ENCODE measurements around the gene ELP1. TPM values are rescaled to one million over a fixed set of nuclear protein-coding genes. Genes with fewer than 3 reads are reported as not detected.

Gene ELP1
- total and polyA plus RNA-seq, 5 donors from 2014 or later = 13.7 to 24.9 (median 20.0) TPM

DNA sequence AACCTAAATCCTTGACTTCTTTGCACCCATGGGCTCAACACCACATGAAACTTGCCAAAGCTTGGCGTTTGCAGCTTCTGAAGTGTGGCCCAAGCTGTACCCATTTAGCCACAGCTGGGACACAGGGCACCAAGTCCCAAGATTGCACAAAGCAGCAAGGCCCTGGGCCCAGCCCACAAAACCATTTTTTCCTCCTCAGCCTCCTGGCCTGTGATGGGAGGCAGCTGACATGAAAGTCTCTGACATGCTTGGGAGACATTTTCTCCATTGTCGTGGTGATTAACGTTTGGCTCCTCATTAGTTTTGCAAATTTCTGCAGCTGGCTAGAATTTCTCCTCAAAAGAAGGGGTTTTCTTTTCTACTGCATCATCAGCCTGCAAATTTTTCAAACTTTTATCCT lies 110.1 kb downstream of the ELP1 start:
- Histone ChIP-seq H3K9me3 (ENCODE audit: control insufficient read depth in 2 of 2, low read length in 2 of 2) (peaks cover 0 to 6% of the 10 kb centered on the region in 2 experiments), H3K27me3 (ENCODE audit: control insufficient read depth, insufficient read depth, low read length) (no peaks in the 10 kb centered on the region), H3K4me1 (ENCODE audit: control insufficient read depth, insufficient read depth, low read length, poor library complexity, severe bottlenecking) (no peaks in the 10 kb centered on the region), H3K36me3 (ENCODE audit: control insufficient read depth, insufficient read depth, low read length) (no peaks in the 10 kb centered on the region), H3K27ac (ENCODE audit: insufficient read depth, low read length, poor library complexity, severe bottlenecking) (no peak overlapping the region), H3K4me3 (ENCODE audit: low read depth, low read length) (no peak overlapping the region)
- no peak overlapping the region for H3K4me3 Mint-ChIP-seq
- ATAC-seq (ENCODE audit: low read depth in 2 of 2) (no peak), DNase-seq (no peak)
- peaks cover 24% of the 10 kb centered on the region for H3K27me3 Mint-ChIP-seq
- H3K36me3 Mint-ChIP-seq = no peaks in the 10 kb centered on the region
- no peaks in the 10 kb centered on the region for H3K4me1 Mint-ChIP-seq
- no peak overlapping the region for H3K27ac Mint-ChIP-seq
- H3K9me3 Mint-ChIP-seq = peaks cover 3 to 16% (median 11%) of the 10 kb centered on the region in 7 donors

Other genes starting within 250 kb of the ELP1 start
- 0.27 TPM for gene ACTL7B, start 78.1 kb downstream of the ELP1 start, total RNA-seq
- gene ACTL7B, start 78.1 kb downstream of the ELP1 start, polyA plus RNA-seq = not detected
- gene ACTL7A, start 71.9 kb downstream of the ELP1 start, total RNA-seq = not detected
- not detected for gene ACTL7A, start 71.9 kb downstream of the ELP1 start, polyA plus RNA-seq
- gene ABITRAM, start 276 bp upstream of the ELP1 start, total RNA-seq = 6.2 TPM
- gene ABITRAM, start 276 bp upstream of the ELP1 start, polyA plus RNA-seq = 10 to 100 TPM; 12.7 to 21.4 (median 14.7) TPM
- gene CTNNAL1, start 79.4 kb upstream of the ELP1 start, total RNA-seq = 10.6 TPM
- gene CTNNAL1, start 79.4 kb upstream of the ELP1 start, polyA plus RNA-seq = 10 to 100 TPM in 1 of 4 donors, 1 to 10 TPM in 3; 2.2 to 10.1 (median 5.4) TPM
- 33.7 TPM for gene TMEM245, start 185.8 kb upstream of the ELP1 start, total RNA-seq
- gene TMEM245, start 185.8 kb upstream of the ELP1 start, polyA plus RNA-seq = 10 to 100 TPM; 22.6 to 36.9 (median 27.6) TPM
- not detected for gene FRRS1L, start 233.1 kb upstream of the ELP1 start, total RNA-seq
- not detected for gene FRRS1L, start 233.1 kb upstream of the ELP1 start, polyA plus RNA-seq